Psoas muscle (tissue), 8 donors: ENCODE data around the gene CIITA. TPM values are rescaled to one million over a fixed set of nuclear protein-coding genes. Genes with fewer than 3 reads are reported as not detected.

ENCODE experiments used
- ATAC-seq, 4 donors: fragments of 200-7000 bp; cut with Tn5 transposase; one replicate each; pipeline ENCODE4 v1.9.1; 2020; ENCODE audit warnings: moderate library complexity in 3 of 4, mild to moderate bottlenecking in 2 of 4
- DNase-seq, 2 donors: peaks; one replicate each; pipeline ENCODE4 v3.0.0-alpha.2; 2020
- H3K27ac ChIP-seq: fragments of 200-600 bp; one replicate; pipeline ENCODE4 v1.8.0; 2022
- H3K27me3 ChIP-seq, 3 donors: fragments of 200-600 bp in 1 of 3; one replicate each; pipeline versions ENCODE4 v1.6.1 to v1.8.0; 2013 to 2022; ENCODE audit warnings: low read length in 2 of 3, mild to moderate bottlenecking in 2 of 3, moderate library complexity in 1 of 3; ENCODE audit not compliant: insufficient read depth in 3 of 3
- H3K36me3 ChIP-seq, 2 donors: fragments of 200-600 bp in 1 of 2; one replicate each; pipeline versions ENCODE4 v1.6.1 to v1.8.0; 2013 to 2022; ENCODE audit warnings: low read depth in 1 of 2, mild to moderate bottlenecking in 1 of 2, moderate library complexity in 1 of 2; ENCODE audit not compliant: insufficient read depth in 1 of 2
- H3K4me1 ChIP-seq: fragments of 200-600 bp; one replicate; pipeline ENCODE4 v1.8.0; 2022
- H3K4me3 ChIP-seq: fragments of 200-600 bp; one replicate; pipeline ENCODE4 v1.8.0; 2022; ENCODE audit warnings: mild to moderate bottlenecking
- H3K9me3 ChIP-seq: fragments of 200-600 bp; one replicate; pipeline ENCODE4 v1.8.0; 2022
- CTCF ChIP-seq: fragments of 200-600 bp; IDR thresholded peaks from one replicate; pipeline ENCODE4 v1.8.0; 2022; ENCODE audit warnings: antibody characterized with exemption
- WGBS, 3 donors: extraction: QIAGEN DNeasy Blood & Tissue Kit; methylation state at CpG; one replicate each; pipeline versions ENCODE4 v1.1.6 to v1.1.7; 2013; 5-methylcytosine and 5-hydroxymethylcytosine counted together
- intact Hi-C, 2 donors: fragments of 100-400 bp; cut with DNase I; formaldehyde crosslinking; loops; one replicate each; pipeline versions ENCODE4 v1.11.0 to v1.14.2; 2022
- polyA plus RNA-seq, 3 donors: library from polyadenylated mRNA; stranded (reverse); fragments of 200-250 nt; gene quantifications; one replicate each; pipeline ENCODE4 v1.2.3, GENCODE V29; 2013
- total RNA-seq, 4 donors: library from RNA; stranded (reverse); fragmentation: NEBNext Ultra II Directional in 2 of 4; extraction: Animal tissue kit (Norgen Biotek cat#: 25700) in 2 of 4; gene quantifications; one replicate each; pipeline versions ENCODE4 v1.2.1 to v1.2.4, GENCODE V29; 2021 to 2023
- donor health status: healthy with polysubstance abuse.
- donor health status: DM: no; HTN: no; CAD: no; lungs with moderate emphysema.
- donor health status: Bipolar disorder and iron deficiency.
- donor health status: healthy.
- donor health status: DM: yes; HTN: yes; CAD: no.
- donor health status: DM: no; HTN: no; CAD: no.
- donor health status: DM: no; HTN: no; CAD: no.
- donor health status: DM: yes; HTN: yes; CAD: no.

CIITA gene
- total and polyA plus RNA-seq, 7 donors = 2.3 to 15.3 (median 4.1) TPM

- DNase-seq (no peak), ATAC-seq (no peak)
- no peak for TF ChIP-seq CTCF
- Histone ChIP-seq H3K27me3 (no peaks in the 10 kb centered on the region), H3K27ac (no peak overlapping the region), H3K4me1 (no peaks in the 10 kb centered on the region), H3K4me3 (no peak overlapping the region), H3K36me3 (no peaks in the 10 kb centered on the region), H3K9me3 (no peaks in the 10 kb centered on the region)
- intact Hi-C loops = no loop called here
- 65 to 73% (median 73%) methylated on average over 4 of the region's 4 CpGs for WGBS, 3 donors
Measured at GRCh38 chr16:10850478-10850850, 26.5 kb upstream of the CIITA start.

GRCh38 chr16:10851512-10851911, 25.5 kb upstream of the CIITA start:
- Histone ChIP-seq H3K36me3 (no peaks in the 10 kb centered on the region), H3K27me3 (no peaks in the 10 kb centered on the region), H3K4me3 (no peak overlapping the region), H3K4me1 (no peaks in the 10 kb centered on the region), H3K27ac (no peak overlapping the region), H3K9me3 (no peaks in the 10 kb centered on the region)
- TF ChIP-seq CTCF = no peak
- DNase-seq (no peak), ATAC-seq (no peak)
- WGBS, 3 donors = 91% methylated on average over 3 of the region's 3 CpGs
- intact Hi-C loops = no loop called here

GRCh38 chr16:10852286-10852685, 24.7 kb upstream of the CIITA start:
- no peak for DNase-seq
- Histone ChIP-seq H3K36me3 (no peaks in the 10 kb centered on the region), H3K4me1 (no peaks in the 10 kb centered on the region), H3K9me3 (no peaks in the 10 kb centered on the region), H3K4me3 (no peak overlapping the region), H3K27me3 (no peaks in the 10 kb centered on the region), H3K27ac (no peak overlapping the region)
- WGBS, 3 donors = 59 to 66% (median 61%) methylated on average over 4 of the region's 4 CpGs
- TF ChIP-seq CTCF = no peak
- intact Hi-C loops = no loop called here
- ATAC-seq = no peak

- no peak for DNase-seq
- 81 to 87% (median 81%) methylated on average over 5 of the region's 5 CpGs for WGBS, 3 donors
- no peaks in the 10 kb centered on the region for H3K27me3 ChIP-seq
- TF ChIP-seq CTCF = no peak
- H3K9me3 ChIP-seq = no peaks in the 10 kb centered on the region
- no peak overlapping the region for H3K4me3 ChIP-seq
- ATAC-seq = no peak
- H3K4me1 ChIP-seq = no peaks in the 10 kb centered on the region
- no peak overlapping the region for H3K27ac ChIP-seq
- no peaks in the 10 kb centered on the region for H3K36me3 ChIP-seq
- intact Hi-C loops = no loop called here
Measured at GRCh38 chr16:10852948-10853347, 24.1 kb upstream of the CIITA start.

- H3K4me1 ChIP-seq = no peaks in the 10 kb centered on the region
- WGBS, 3 donors = 92 to 95% (median 95%) methylated on average over 2 of the region's 2 CpGs
- no peak for TF ChIP-seq CTCF
- intact Hi-C loops = no loop called here
- H3K9me3 ChIP-seq = no peaks in the 10 kb centered on the region
- no peak overlapping the region for H3K27ac ChIP-seq
- ATAC-seq = no peak
- no peaks in the 10 kb centered on the region for H3K27me3 ChIP-seq
- H3K36me3 ChIP-seq = no peaks in the 10 kb centered on the region
- H3K4me3 ChIP-seq = no peak overlapping the region
- DNase-seq = no peak
Measured at GRCh38 chr16:10856042-10856441, 21.0 kb upstream of the CIITA start.
